ENCODE data around the gene MAP2K7.
"Not testable (repeated sequence)": the region's sequence is repeated elsewhere in the genome, so short reads cannot be mapped to it uniquely, and the experiment has no call there.

Gene MAP2K7

DNA sequence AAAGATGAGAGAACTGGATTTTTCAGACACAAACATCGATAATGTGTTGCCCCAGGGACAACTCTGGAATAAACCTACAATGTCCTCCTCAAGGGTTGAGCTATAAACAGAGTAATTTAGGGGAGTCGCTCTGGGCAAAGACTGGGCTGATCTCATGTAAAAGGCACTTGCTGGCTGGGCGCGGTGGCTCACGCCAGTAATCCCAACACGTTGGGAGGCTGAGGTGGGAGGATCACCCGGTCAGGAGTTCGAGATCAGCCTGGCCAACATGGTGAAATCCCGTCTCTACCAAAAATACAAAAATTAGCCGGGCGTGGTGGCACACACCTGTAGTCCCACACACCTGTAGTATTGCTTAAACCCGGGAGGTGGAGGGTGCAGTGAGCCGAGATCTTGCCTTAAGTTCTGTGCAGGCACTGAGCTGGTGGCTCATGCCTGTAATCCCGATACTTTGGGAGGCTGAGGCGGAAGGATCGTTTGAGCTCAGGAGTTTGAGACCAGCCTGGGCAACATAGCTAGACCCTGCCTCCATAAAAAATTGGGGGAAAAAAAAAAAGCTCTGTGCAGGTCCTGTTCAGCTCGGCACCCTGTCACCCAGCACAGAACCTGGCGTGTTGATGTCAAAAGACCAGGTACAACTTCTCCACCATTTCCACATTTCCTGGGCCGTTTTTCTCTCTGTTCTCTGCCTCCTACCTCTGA is 38.4 kb downstream of the MAP2K7 start:
- Histone ChIP-seq H3K36me3 (replicated peaks) (peaks cover 47% of the 10 kb centered on the region), H3K4me3 (peak overlapping the region; percentile 92), H3K27me3 (ENCODE audit: low read depth) (no peaks in the 10 kb centered on the region), H3K4me1 (peaks cover 8% of the 10 kb centered on the region), H3K9me3 (no peaks in the 10 kb centered on the region)
- in situ Hi-C loops (cut with MboI; ENCODE audit: low sequenced_read_pairs): loop anchor here (10.0 kb wide), 1 partner anchor 313 kb away; no protein-coding TSS in a partner anchor
- no peak for DNase-seq (ENCODE audit: low spot score in 2 of 2)

DNA sequence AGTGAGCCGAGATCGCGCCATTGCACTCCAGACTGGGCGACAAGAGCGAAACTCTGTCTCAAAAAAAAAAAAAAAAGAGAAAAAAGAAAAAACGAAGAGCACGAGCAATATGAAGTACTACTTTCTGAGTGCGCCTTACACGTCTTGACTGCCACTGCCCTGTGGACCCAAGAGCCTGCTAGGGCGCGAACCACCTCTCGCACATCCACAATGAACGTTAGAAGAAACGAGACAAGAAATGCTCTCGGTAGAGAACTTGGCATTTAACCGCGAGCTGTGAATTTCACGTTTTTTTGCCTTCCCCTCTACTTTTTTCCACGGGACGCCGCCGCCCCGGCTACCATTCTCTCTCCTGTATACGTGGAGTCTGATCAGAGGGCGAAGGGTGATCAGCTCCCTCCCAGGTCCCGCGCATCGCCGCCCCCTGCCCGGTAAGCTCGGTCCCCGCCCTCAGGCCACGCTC is 39.3 kb downstream of the MAP2K7 start:
- peak overlapping the region; percentile 92 for H3K4me3 ChIP-seq
- H3K36me3 ChIP-seq (replicated peaks): peaks cover 37% of the 10 kb centered on the region
- H3K27me3 ChIP-seq (ENCODE audit: low read depth): no peaks in the 10 kb centered on the region
- DNase-seq (ENCODE audit: low spot score in 2 of 2): no peak
- in situ Hi-C loops (cut with MboI; ENCODE audit: low sequenced_read_pairs): loop anchor here (10.0 kb wide), 1 partner anchor 312 kb away; no protein-coding TSS in a partner anchor
- H3K4me1 ChIP-seq: peaks cover 8% of the 10 kb centered on the region
- no peaks in the 10 kb centered on the region for H3K9me3 ChIP-seq

DNA sequence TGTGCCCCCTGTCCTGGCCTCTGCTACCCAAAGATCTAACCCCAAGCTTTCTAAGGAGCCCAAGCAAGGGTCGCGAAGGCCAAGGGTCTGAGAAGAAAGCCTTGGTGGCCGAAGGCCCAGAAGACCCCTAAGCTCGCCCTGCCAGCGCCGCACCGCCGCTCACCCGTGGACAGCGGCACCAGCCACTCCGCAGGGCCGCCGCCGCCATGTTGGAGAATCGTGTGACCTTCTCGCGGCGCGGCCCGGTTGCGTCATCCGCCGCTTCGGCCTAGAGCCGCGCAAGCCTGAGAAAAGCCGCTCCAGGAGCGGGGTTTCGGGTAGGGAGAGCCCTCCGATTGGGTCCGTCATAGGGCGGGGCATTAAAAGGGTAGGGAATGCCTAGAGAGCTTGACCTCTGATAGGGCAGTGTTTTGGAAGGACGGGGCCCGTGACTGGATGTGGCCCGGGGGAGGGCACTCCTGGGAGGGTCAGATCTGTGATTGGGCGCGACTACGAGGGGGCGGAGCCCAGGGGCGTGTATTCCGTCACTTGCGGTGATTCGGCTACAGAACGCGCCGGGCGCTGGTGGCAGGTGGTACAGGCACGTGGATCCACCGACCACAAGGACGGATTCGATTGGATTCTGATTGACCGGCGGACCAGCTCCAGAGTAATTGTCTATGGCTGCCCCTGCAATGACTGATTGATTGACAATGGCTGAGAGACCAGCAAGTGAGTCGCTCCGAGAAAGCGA is 39.9 kb downstream of the MAP2K7 start, which contains the start of gene TIMM44:
Gene TIMM44 (minus strand): TSS at position 223 of the 733 bp plus-strand sequence. CDS start 15 bp downstream, at position 208.
- in situ Hi-C loops (cut with MboI; ENCODE audit: low sequenced_read_pairs): loop anchor here (10.0 kb wide), 1 partner anchor 311 kb away; no protein-coding TSS in a partner anchor

DNA sequence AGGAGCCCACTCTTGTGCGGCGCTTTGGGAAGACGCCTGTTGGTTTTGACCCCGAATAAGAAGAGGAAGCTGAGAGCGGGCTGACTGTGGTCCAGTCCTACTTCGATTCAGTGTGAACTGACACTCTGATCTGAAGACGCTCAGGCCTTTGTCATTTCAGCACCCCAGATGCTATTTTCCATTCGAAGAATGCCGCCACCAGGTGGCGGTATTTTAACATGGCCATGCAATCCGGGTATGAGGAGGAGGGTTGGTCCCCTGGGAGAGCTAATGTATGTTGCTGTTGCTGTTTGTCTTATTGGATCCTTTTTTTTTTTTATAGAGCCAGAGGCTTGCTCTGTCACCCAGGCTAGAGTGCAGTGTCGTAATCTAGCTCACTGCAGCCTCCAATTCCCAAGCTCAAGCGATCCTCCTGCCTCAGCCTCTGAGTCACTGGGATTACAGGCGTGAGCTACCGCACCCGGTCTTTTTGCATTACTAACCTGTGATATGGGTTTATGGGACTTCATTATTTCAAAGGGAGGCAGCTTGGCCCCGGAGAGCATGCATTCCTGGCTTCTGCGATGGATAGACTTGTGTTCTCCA is 40.6 kb downstream of the MAP2K7 start:
- Histone ChIP-seq H3K4me3 (peak overlapping the region; percentile 92), H3K9me3 (no peaks in the 10 kb centered on the region), H3K36me3 (replicated peaks) (peaks cover 25% of the 10 kb centered on the region), H3K27me3 (ENCODE audit: low read depth) (no peaks in the 10 kb centered on the region), H3K4me1 (peaks cover 8% of the 10 kb centered on the region)
- in situ Hi-C loops (cut with MboI; ENCODE audit: low sequenced_read_pairs): loop anchor here (10.0 kb wide), 1 partner anchor 311 kb away; no protein-coding TSS in a partner anchor
- peak; percentile 91 to 95 for DNase-seq (ENCODE audit: low spot score in 2 of 2)

More for the DNA sequence above, 39.9 kb downstream of the MAP2K7 start, which contains the start of gene TIMM44:
- H3K36me3 ChIP-seq (replicated peaks): peaks cover 31% of the 10 kb centered on the region
- peaks cover 8% of the 10 kb centered on the region for H3K4me1 ChIP-seq
- no peaks in the 10 kb centered on the region for H3K27me3 ChIP-seq (ENCODE audit: low read depth)
- H3K4me3 ChIP-seq: peak within 1 kb of the TSS; percentile 92
- H3K9me3 ChIP-seq: no peaks in the 10 kb centered on the region
- peak; percentile 99 to 100 for DNase-seq (ENCODE audit: low spot score in 2 of 2)

DNA sequence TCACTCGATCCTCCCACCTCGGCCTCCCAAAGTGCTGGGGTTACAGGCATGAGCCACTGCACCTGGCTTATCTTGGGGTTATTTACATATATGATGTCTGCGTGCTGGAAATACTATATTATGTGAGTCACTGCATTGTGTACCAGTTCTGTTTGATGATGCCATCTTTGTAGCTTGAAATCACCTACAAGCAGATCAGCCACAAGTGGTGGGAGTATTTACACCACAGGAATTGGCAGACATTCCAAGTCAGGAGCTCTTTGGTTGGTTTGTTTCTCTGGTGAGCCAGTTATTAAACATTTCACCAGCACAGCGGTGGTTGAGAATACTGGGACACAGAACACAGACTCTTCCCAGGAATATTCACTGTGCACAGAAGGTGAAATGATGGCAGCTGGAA is 44.3 kb downstream of the MAP2K7 start:
- no peak overlapping the region for H3K4me3 ChIP-seq

DNA sequence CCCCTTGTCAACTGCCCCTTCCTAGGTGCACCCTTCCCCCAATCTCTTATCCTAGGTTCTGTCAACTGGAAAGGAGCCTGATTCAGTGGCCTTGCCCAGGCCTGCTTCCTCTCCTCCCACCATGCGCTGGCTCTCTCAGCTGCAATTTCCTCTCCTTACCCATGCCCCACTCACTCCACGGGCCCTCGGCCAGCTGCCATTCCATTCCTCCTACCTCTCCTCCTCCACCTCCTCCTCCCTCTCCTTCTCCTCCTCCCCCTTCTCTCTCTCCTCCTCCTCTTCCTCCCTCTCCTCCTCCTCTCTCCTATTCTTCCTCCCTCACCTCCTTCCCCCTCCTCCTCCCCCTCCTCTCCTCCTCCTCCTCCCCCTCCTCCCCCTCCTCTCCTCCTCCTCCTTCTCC is 49.4 kb downstream of the MAP2K7 start:
- H3K27me3 ChIP-seq (ENCODE audit: low read depth): no peaks in the 10 kb centered on the region
- in situ Hi-C loops (cut with MboI; ENCODE audit: low sequenced_read_pairs): no loop called here
- peaks cover 3% of the 10 kb centered on the region for H3K36me3 ChIP-seq (replicated peaks)
- DNase-seq (ENCODE audit: low spot score in 2 of 2): no peak
- no peaks in the 10 kb centered on the region for H3K4me1 ChIP-seq
- no peak overlapping the region for H3K4me3 ChIP-seq
- no peaks in the 10 kb centered on the region for H3K9me3 ChIP-seq

More for the DNA sequence above, 44.3 kb downstream of the MAP2K7 start:
- Histone ChIP-seq H3K4me1 (peaks cover 3% of the 10 kb centered on the region; the same call in 1 of the 2 replicates), H3K27me3 (ENCODE audit: low read depth) (no peaks in the 10 kb centered on the region), H3K36me3 (replicated peaks) (no peaks in the 10 kb centered on the region), H3K9me3 (no peaks in the 10 kb centered on the region)
- no peak for DNase-seq (ENCODE audit: low spot score in 2 of 2)
- in situ Hi-C loops (cut with MboI; ENCODE audit: low sequenced_read_pairs): loop anchor here (10.0 kb wide), 1 partner anchor 307 kb away; no protein-coding TSS in a partner anchor

DNA sequence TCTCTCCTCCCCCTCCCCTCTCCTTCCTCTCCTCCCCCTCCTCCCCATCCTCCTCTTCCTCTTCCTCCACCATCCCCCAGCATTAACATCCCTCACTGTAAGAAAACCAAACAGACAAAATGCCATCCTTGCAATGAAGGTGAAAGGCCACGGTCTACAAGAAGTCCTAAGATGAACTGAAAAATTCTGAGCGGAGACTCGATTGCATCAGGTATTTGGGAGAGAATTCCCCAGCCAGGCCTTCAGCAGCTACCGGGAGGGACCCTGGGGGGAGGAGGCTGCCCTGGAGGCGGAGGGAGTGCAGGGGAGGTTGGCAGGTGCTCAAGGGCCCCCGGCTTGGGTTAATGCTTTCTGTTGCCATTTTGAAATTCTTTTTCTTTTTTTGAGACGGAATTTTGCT is 49.9 kb downstream of the MAP2K7 start:
- in situ Hi-C loops (cut with MboI; ENCODE audit: low sequenced_read_pairs): no loop called here
- H3K36me3 ChIP-seq (replicated peaks): peaks cover 7% of the 10 kb centered on the region
- no peak for DNase-seq (ENCODE audit: low spot score in 2 of 2)
- no peaks in the 10 kb centered on the region for H3K27me3 ChIP-seq (ENCODE audit: low read depth)
- H3K9me3 ChIP-seq: no peaks in the 10 kb centered on the region
- no peaks in the 10 kb centered on the region for H3K4me1 ChIP-seq
- no peak overlapping the region for H3K4me3 ChIP-seq

DNA sequence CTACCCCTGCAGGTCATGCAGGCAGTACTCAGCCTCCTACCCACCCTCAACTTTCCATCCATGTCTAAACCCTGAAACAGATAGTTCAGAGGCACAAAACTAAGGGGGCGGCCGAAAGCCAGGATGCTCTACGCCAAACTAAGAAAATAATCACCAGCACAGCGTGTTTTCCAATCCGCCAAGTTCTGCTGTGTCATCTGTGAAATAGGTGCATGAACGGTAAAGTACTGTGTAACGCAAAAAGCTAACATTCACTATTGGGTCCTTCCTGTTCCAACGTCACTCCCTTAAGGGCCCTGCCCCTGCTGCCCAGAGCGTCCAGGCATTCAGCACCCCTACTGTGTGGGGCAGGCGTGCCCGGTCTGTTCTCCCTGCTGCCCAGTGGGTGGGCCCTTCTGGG is 52.0 kb downstream of the MAP2K7 start:
- no peak overlapping the region for H3K4me3 ChIP-seq
- no peaks in the 10 kb centered on the region for H3K27me3 ChIP-seq (ENCODE audit: low read depth)
- H3K9me3 ChIP-seq: no peaks in the 10 kb centered on the region
- no peaks in the 10 kb centered on the region for H3K4me1 ChIP-seq
- no peak for DNase-seq (ENCODE audit: low spot score in 2 of 2)
- H3K36me3 ChIP-seq (replicated peaks): peaks cover 10% of the 10 kb centered on the region
- in situ Hi-C loops (cut with MboI; ENCODE audit: low sequenced_read_pairs): no loop called here

DNA sequence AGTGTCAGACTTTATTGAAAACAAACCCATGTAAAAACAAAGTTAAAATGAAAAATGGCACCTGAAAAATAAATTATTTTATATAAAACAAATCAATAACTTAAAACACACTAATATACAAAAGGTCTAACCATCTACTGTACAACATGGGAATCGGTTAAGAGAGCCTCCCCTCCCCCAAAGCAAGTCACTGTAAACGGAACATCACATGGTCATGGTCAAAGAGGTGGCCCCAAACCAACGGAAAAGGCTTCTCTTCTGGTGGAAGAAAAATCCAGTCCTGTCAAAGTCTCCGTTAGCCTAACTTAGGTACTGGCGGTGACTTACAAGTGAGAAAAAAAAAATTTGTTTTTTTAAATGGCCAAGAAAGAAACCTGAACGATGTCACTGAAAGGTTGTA is 55.5 kb downstream of the MAP2K7 start:
- Histone ChIP-seq H3K36me3 (replicated peaks) (peaks cover 41% of the 10 kb centered on the region), H3K4me3 (no peak overlapping the region), H3K9me3 (no peaks in the 10 kb centered on the region), H3K4me1 (no peaks in the 10 kb centered on the region), H3K27me3 (ENCODE audit: low read depth) (no peaks in the 10 kb centered on the region)
- in situ Hi-C loops (cut with MboI; ENCODE audit: low sequenced_read_pairs): no loop called here
- DNase-seq (ENCODE audit: low spot score in 2 of 2): no peak

DNA sequence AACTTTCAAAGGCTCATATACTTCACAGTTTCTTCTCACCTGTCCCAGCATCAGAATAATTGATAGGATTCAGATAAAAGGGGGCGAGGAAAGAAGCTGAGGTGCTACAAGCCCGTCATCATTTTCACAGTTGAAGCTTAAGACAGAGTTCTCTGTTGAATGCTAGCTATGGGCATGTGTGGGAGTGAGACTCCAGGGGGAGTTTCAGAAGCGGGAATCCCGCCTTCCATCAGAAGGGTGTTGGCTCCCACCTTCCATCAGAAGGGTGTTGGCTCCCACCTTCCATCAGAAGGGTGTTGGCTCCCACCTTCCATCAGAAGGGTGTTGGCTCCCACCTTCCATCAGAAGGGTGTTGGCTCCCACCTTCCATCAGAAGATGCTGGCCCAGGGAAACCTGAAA is 57.4 kb downstream of the MAP2K7 start:
- in situ Hi-C loops (cut with MboI; ENCODE audit: low sequenced_read_pairs); H3K4me3 ChIP-seq; H3K9me3 ChIP-seq; H3K4me1 ChIP-seq; H3K27me3 ChIP-seq (ENCODE audit: low read depth); DNase-seq (ENCODE audit: low spot score in 2 of 2): not testable (repeated sequence)
- peaks cover 56% of the 10 kb centered on the region for H3K36me3 ChIP-seq (replicated peaks)

DNA sequence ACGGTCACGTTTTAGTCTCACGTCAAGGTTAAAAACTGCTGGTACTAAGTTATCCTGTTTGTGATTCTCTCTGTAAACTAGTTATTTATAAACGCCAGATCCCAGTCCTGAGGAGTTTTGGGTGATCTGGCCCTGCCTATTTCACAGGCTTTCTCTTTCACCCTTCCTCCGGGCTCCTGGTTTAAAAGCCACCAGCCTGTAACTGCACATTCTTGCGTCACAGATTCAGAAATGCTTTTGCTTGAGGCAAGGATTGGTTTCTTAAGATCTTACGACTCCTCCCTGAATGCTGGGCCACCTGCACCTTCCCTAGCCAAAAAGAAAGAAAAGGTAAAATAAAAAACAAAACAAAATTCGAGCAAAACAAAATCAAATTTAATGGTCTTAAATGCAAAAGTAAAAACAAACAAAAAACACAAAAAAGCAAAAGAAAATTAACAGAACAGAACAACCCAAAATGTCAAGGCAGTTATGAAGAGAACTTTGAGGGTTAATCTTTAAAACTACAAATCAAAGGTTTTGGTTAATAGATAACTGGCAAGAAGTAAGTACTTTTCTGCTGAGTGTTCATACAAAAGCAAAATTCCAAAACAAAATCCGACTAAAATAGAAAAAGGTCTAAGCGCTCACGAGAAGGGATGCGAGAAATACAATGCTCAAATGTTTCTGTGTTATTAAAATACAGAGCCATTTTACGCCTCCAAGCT is 58.4 kb downstream of the MAP2K7 start:
- H3K9me3 ChIP-seq: no peaks in the 10 kb centered on the region
- no peak for DNase-seq (ENCODE audit: low spot score in 2 of 2)
- H3K36me3 ChIP-seq (replicated peaks): peaks cover 64% of the 10 kb centered on the region
- no peaks in the 10 kb centered on the region for H3K27me3 ChIP-seq (ENCODE audit: low read depth)
- in situ Hi-C loops (cut with MboI; ENCODE audit: low sequenced_read_pairs): no loop called here
- no peak overlapping the region for H3K4me3 ChIP-seq
- H3K4me1 ChIP-seq: no peaks in the 10 kb centered on the region

DNA sequence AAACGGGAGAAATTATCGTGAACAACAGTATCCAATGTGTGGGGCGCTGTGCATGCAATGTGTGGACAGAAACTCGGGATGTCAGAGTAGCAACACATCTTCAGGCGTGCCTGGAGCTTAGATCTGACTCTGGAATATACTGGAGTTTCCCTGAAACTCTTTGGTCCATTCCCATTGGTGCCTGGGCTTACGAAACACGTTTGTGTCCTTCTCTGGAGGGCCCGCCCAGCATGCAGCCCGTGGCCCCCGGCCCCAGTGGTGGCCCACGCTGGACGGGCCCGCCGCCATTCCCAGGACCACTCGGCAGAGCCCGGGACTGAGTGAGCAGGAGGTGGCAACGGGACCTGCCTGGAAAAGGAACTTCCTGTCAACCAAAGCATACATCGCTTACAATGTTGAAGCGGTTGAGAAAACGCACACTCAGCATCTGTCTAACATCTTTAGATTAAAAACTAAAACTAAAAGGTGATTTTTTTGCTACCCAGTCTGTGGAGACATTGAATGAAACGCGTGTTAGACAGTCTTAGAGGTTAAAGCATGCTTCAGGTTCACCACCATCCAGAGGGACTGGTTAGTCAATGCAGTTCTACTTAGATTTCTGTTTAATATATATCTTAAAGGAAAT is 59.1 kb downstream of the MAP2K7 start:
- Histone ChIP-seq H3K36me3 (replicated peaks) (peaks cover 71% of the 10 kb centered on the region), H3K4me1 (no peaks in the 10 kb centered on the region), H3K27me3 (ENCODE audit: low read depth) (no peaks in the 10 kb centered on the region), H3K4me3 (no peak overlapping the region), H3K9me3 (no peaks in the 10 kb centered on the region)
- DNase-seq (ENCODE audit: low spot score in 2 of 2): no peak
- in situ Hi-C loops (cut with MboI; ENCODE audit: low sequenced_read_pairs): no loop called here

DNA sequence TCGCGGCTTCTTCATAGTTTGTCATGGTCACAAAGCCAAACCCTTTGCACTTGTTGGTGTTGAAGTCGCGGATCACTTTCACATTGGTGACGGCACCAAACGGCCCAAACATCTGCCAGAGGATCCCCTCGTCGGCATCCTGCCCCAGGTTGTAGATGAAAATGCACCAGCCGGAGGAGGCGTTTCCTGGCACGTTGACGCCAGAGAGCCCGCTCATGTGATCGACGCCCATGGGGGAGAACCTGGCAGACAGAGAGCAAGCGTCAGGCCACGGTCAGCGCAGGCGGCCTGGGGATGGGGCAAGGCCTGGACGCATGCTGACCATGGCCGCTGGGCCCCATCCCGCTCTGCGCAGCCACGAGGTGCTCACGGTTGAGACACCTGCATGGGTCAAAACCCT is 59.9 kb downstream of the MAP2K7 start:
- H3K4me3 ChIP-seq: no peak overlapping the region
- H3K36me3 ChIP-seq (replicated peaks): peaks cover 72% of the 10 kb centered on the region
- no peak for DNase-seq (ENCODE audit: low spot score in 2 of 2)
- no peaks in the 10 kb centered on the region for H3K27me3 ChIP-seq (ENCODE audit: low read depth)
- H3K4me1 ChIP-seq: no peaks in the 10 kb centered on the region
- H3K9me3 ChIP-seq: no peaks in the 10 kb centered on the region
- in situ Hi-C loops (cut with MboI; ENCODE audit: low sequenced_read_pairs): no loop called here

Data from HAP-1 (cell line).